WTC11 (cell line): ENCODE data around the gene ZNF614. TPM values are rescaled to one million over a fixed set of nuclear protein-coding genes. Genes with fewer than 3 reads are reported as not detected.
A peak's percentile ranks its signal among the peaks of the same experiment; 100 is the strongest.
"Not testable (repeated sequence)": the region's sequence is repeated elsewhere in the genome, so short reads cannot be mapped to it uniquely, and the experiment has no call there.

Experiments used
- ATAC-seq: fragments of 200-7000 bp; cut with Tn5 transposase; 2 replicates; pipeline ENCODE4 v1.10.0; 2021; ENCODE audit warnings: mild to moderate bottlenecking, moderate library complexity
- CTCF ChIA-PET: fragments of 300-600 bp; sonication (Branson Sonifier 250); formaldehyde crosslinking; loops from one replicate; lab custom pipeline; 2021; ENCODE audit warnings: antibody characterized with exemption; lab: Charles Lee
- POLR2A ChIA-PET: fragments of 350-600 bp; sonication (Branson Sonifier 250); formaldehyde crosslinking; loops from one replicate; lab custom pipeline; 2021; ENCODE audit warnings: antibody characterized with exemption; lab: Charles Lee
- DNase-seq: peaks from one replicate; pipeline ENCODE4 v3.0.0; 2021; ENCODE audit warnings: low spot score
- H3K27ac Mint-ChIP-seq: 2 replicates; pipeline ENCODE4 v1.8.0; 2021; ENCODE audit warnings: mixed read lengths
- H3K27me3 Mint-ChIP-seq: 2 replicates; pipeline ENCODE4 v1.8.0; 2021; ENCODE audit warnings: low read depth, mild to moderate bottlenecking, moderate library complexity, mixed read lengths
- H3K36me3 Mint-ChIP-seq: 2 replicates; pipeline ENCODE4 v1.8.0; 2021; ENCODE audit warnings: mixed read lengths
- H3K4me1 Mint-ChIP-seq: 2 replicates; pipeline ENCODE4 v1.8.0; 2022; ENCODE audit warnings: mixed read lengths
- H3K4me3 Mint-ChIP-seq: 2 replicates; pipeline ENCODE4 v1.8.0; 2021; ENCODE audit warnings: mild to moderate bottlenecking, moderate library complexity, mixed read lengths
- H3K9me3 Mint-ChIP-seq: 2 replicates; pipeline ENCODE4 v1.8.0; 2021; ENCODE audit warnings: mixed read lengths
- AR ChIP-seq: fragments of 250-450 bp; sonication (Bioruptor Pico); IDR thresholded peaks from 2 replicates; pipeline ENCODE4 v1.9.0; 2021; ENCODE audit warnings: mild to moderate bottlenecking
- ATF3 ChIP-seq: sonication (generic); formaldehyde crosslinking; conservative IDR thresholded peaks from 2 replicates; pipeline ENCODE4 v1.8.1; 2022; ENCODE audit warnings: mild to moderate bottlenecking, missing genetic modification reagents
- E2F5 ChIP-seq: sonication (generic); formaldehyde crosslinking; IDR thresholded peaks from 2 replicates; pipeline ENCODE4 v1.8.1; 2022; ENCODE audit warnings: mild to moderate bottlenecking, moderate library complexity, missing genetic modification reagents
- ELF4 ChIP-seq: sonication (generic); formaldehyde crosslinking; IDR thresholded peaks from 2 replicates; pipeline ENCODE4 v1.8.1; 2022; ENCODE audit warnings: low read depth, mild to moderate bottlenecking, moderate library complexity, missing genetic modification reagents
- HMGA2 ChIP-seq: fragments of 250-450 bp; sonication (Bioruptor Pico); IDR thresholded peaks from 2 replicates; pipeline ENCODE4 v1.4.0; 2021; ENCODE audit warnings: mild to moderate bottlenecking, moderate library complexity
- IRF1 ChIP-seq: sonication (generic); formaldehyde crosslinking; IDR thresholded peaks from 2 replicates; pipeline ENCODE4 v1.8.0; 2023; ENCODE audit warnings: missing genetic modification reagents
- KAT7 ChIP-seq: sonication (generic); formaldehyde crosslinking; IDR thresholded peaks from 2 replicates; pipeline ENCODE4 v1.8.1; 2023; ENCODE audit warnings: missing genetic modification reagents, mild to moderate bottlenecking, borderline replicate concordance
- MYBL2 ChIP-seq: sonication (generic); formaldehyde crosslinking; IDR thresholded peaks from 2 replicates; pipeline ENCODE4 v1.8.1; 2023; ENCODE audit warnings: mild to moderate bottlenecking, moderate library complexity, missing genetic modification reagents
- NFATC4 ChIP-seq: fragments of 250-450 bp; sonication (Bioruptor Pico); IDR thresholded peaks from 2 replicates; pipeline ENCODE4 v1.9.0; 2021; ENCODE audit warnings: mild to moderate bottlenecking
- RELA ChIP-seq: sonication (generic); formaldehyde crosslinking; IDR thresholded peaks from 2 replicates; pipeline ENCODE4 v1.8.1; 2022; ENCODE audit warnings: missing genetic modification reagents, mild to moderate bottlenecking, borderline replicate concordance
- RORB ChIP-seq: fragments of 250-450 bp; sonication (Bioruptor Pico); IDR thresholded peaks from 2 replicates; pipeline ENCODE4 v1.9.0; 2021; ENCODE audit warnings: mild to moderate bottlenecking
- STAT6 ChIP-seq: sonication (generic); formaldehyde crosslinking; conservative IDR thresholded peaks from 2 replicates; pipeline ENCODE4 v1.8.1; 2023; ENCODE audit warnings: mild to moderate bottlenecking, low read depth, missing genetic modification reagents, moderate library complexity
- TCF7 ChIP-seq: sonication (generic); formaldehyde crosslinking; IDR thresholded peaks from 2 replicates; pipeline ENCODE4 v1.8.0; 2022; ENCODE audit warnings: mild to moderate bottlenecking, low read depth, missing genetic modification reagents, moderate library complexity
- ZBTB43 ChIP-seq: sonication (generic); formaldehyde crosslinking; IDR thresholded peaks from 2 replicates; pipeline ENCODE4 v1.8.1; 2023; ENCODE audit warnings: mild to moderate bottlenecking, missing genetic modification reagents
- ZNF219 ChIP-seq: sonication (generic); formaldehyde crosslinking; IDR thresholded peaks from 2 replicates; pipeline ENCODE4 v1.8.0; 2023; ENCODE audit warnings: missing genetic modification reagents, mild to moderate bottlenecking, borderline replicate concordance
- ZNF281 ChIP-seq: sonication (generic); formaldehyde crosslinking; IDR thresholded peaks from 2 replicates; pipeline ENCODE4 v1.8.0; 2023; ENCODE audit warnings: mild to moderate bottlenecking, missing genetic modification reagents
- ZNF317 ChIP-seq: sonication (generic); formaldehyde crosslinking; IDR thresholded peaks from 2 replicates; pipeline ENCODE4 v1.8.1; 2023; ENCODE audit warnings: low read depth, mild to moderate bottlenecking, moderate library complexity, missing genetic modification reagents, borderline replicate concordance
- ZNF512 ChIP-seq: sonication (generic); formaldehyde crosslinking; IDR thresholded peaks from 2 replicates; pipeline ENCODE4 v1.8.1; 2022; ENCODE audit warnings: missing genetic modification reagents, borderline replicate concordance
- total RNA-seq: library from RNA; stranded (reverse); gene quantifications from 3 replicates; pipeline ENCODE4 v1.2.3, GENCODE V29; 2021

The ZNF614 gene
- total RNA-seq, 1 experiment from 2014 or later, result 19.5 TPM

- Mint-ChIP-seq H3K9me3 (peaks cover 28% of the 10 kb centered on the region), H3K27ac (peak overlapping the region; percentile 91), H3K4me3 (peak overlapping the region; percentile 86), H3K36me3 (peaks cover 55% of the 10 kb centered on the region), H3K27me3 (no peaks in the 10 kb centered on the region), H3K4me1 (peaks cover 12% of the 10 kb centered on the region)
- peak; percentile 46 for ATAC-seq
- POLR2A ChIA-PET, result no interaction called here
- CTCF ChIA-PET, result interaction anchor here (1.0 kb wide), 1 partner anchor 208 kb away, joined by 3 read pairs; no protein-coding TSS in a partner anchor
- no peak for TF ChIP-seq NFATC4 (CRISPR knock-in tag)
- no peak for TF ChIP-seq E2F5 (CRISPR knock-in tag)
- TF ChIP-seq AR, result no peak
- no peak for TF ChIP-seq ELF4
- no peak for TF ChIP-seq RELA
- no peak for TF ChIP-seq ZNF512 (CRISPR knock-in tag)
- no peak for TF ChIP-seq ZNF317 (CRISPR knock-in tag)
- no peak for TF ChIP-seq HMGA2 (CRISPR knock-in tag)
- TF ChIP-seq ZNF281 (CRISPR knock-in tag), result no peak
- TF ChIP-seq MYBL2 (CRISPR knock-in tag), result no peak
- TF ChIP-seq ZBTB43 (CRISPR knock-in tag), result no peak
- TF ChIP-seq IRF1, result no peak
- no peak for TF ChIP-seq ZNF219 (CRISPR knock-in tag)
- no peak for TF ChIP-seq ATF3 (CRISPR knock-in tag)
- TF ChIP-seq STAT6 (CRISPR knock-in tag), result no peak
- no peak for TF ChIP-seq RORB
- no peak for TF ChIP-seq TCF7 (CRISPR knock-in tag)
- TF ChIP-seq KAT7 (CRISPR knock-in tag), result no peak
- DNase-seq, result no peak
These were observed 573 bp upstream of the ZNF614 start for GRCh38 chr19:52028780-52029123.

- POLR2A ChIA-PET, DNase-seq, H3K27me3 Mint-ChIP-seq, ATAC-seq, CTCF ChIA-PET: not testable (repeated sequence)
- peaks cover 52% of the 10 kb centered on the region for H3K36me3 Mint-ChIP-seq
- H3K4me3 Mint-ChIP-seq, result peak overlapping the region; percentile 86
- H3K4me1 Mint-ChIP-seq, result peaks cover 12% of the 10 kb centered on the region
- H3K9me3 Mint-ChIP-seq, result peaks cover 24% of the 10 kb centered on the region
- peak overlapping the region; percentile 43; the same call in 1 of the 2 replicates for H3K27ac Mint-ChIP-seq
These were observed 1.8 kb downstream of the ZNF614 start for GRCh38 chr19:52026255-52026990.

- H3K4me3 Mint-ChIP-seq, CTCF ChIA-PET, POLR2A ChIA-PET, H3K27ac Mint-ChIP-seq, H3K27me3 Mint-ChIP-seq, ATAC-seq, DNase-seq: not testable (repeated sequence)
- Mint-ChIP-seq H3K36me3 (peaks cover 59% of the 10 kb centered on the region), H3K9me3 (peaks cover 15% of the 10 kb centered on the region), H3K4me1 (peaks cover 12% of the 10 kb centered on the region)
These were observed 3.7 kb downstream of the ZNF614 start for GRCh38 chr19:52024478-52024877.
